Measurements from ENCODE around the gene EVPL.

GRCh38 chr17:76008208-76008607, 18.9 kb downstream of the EVPL start:
- TF ChIP-seq CTCF (IDR thresholded peaks at IDR 0.05) (no peak), REST (IDR thresholded peaks at IDR 0.05; ENCODE audit: insufficient read depth in 1 of 2, low read depth in 2 of 2, low read length in 1 of 2) (no peak), SIN3A (IDR thresholded peaks at IDR 0.05; ENCODE audit: borderline replicate concordance, insufficient read depth, low read depth, low read length) (no peak), POLR2AphosphoS5 (IDR thresholded peaks at IDR 0.05; ENCODE audit: low read depth, low read length) (no peak), TCF7L2 (IDR thresholded peaks at IDR 0.05; ENCODE audit: low read depth, low read length) (no peak)
